Right ventricle myocardium superior (tissue), 1 donor: Measurements from ENCODE around the gene NPHP3. TPM values are rescaled to one million over a fixed set of nuclear protein-coding genes. Genes with fewer than 3 reads are reported as not detected.
A peak's percentile ranks its signal among the peaks of the same experiment; 100 is the strongest.
"Not testable (repeated sequence)": the region's sequence is repeated elsewhere in the genome, so short reads cannot be mapped to it uniquely, and the experiment has no call there.

Experiments used
- ATAC-seq: fragments of 200-7000 bp; cut with Tn5 transposase; one replicate; pipeline ENCODE4 v1.9.1; 2020; ENCODE audit warnings: mild to moderate bottlenecking; ENCODE audit not compliant: poor library complexity
- DNase-seq: peaks from one replicate; pipeline ENCODE4 v3.0.0-alpha.2; 2020
- intact Hi-C: fragments of 100-400 bp; cut with DNase I; formaldehyde crosslinking; loops from one replicate; pipeline ENCODE4 v1.11.2; 2022
- total RNA-seq: library from RNA; stranded (reverse); fragmentation: NEBNext Ultra II Directional; extraction: Animal tissue kit (Norgen Biotek cat#: 25700); gene quantifications from one replicate; pipeline ENCODE4 v1.2.1, GENCODE V29; 2021
- donor health status: DM: no; HTN: yes; CAD: no; lungs with severe emphysema.

The NPHP3 gene
- total RNA-seq, 1 donor from 2014 or later, result 9.3 TPM

DNA sequence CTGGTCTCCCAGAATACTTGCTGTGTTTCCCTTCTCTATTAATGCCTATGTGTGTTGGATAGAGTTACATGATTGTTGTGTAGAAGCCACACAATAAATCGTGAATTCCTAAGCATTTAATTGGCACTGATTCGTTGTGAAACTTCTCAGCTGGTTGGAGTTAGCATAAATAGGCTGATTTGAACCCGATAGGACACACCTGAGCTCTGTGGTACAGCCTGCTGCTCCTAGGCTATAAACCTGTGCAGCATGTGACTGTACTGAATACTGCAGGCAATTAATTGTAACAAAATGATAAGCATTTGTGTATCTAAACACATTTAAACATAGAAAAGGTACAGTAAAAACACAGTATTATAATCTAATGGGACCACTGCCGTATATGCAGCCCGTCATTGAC, 67.5 kb downstream of the NPHP3 start:
- intact Hi-C loops, result no loop called here

DNA sequence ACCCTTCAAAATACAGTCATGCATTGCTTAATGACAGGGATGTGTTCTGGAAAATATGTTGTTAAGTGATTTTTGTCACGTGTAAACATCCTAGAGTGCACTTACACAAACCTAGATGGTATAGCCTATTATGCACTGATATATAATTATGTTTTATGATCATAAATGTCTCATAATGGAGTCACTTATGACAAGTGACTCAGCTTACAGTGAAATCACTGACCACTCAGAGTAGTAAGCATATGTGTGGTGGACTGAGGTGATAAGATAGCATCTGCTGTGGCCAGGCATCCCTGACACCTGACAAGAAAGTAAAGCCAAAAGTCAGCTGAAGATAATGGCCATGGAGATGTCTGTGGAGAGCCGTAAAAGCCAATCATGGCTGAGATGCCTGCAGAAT, 68.0 kb downstream of the NPHP3 start:
- intact Hi-C loops, result no loop called here
- ATAC-seq, result no peak

More for the DNA sequence above, 67.5 kb downstream of the NPHP3 start:
- no peak for DNase-seq
- no peak for ATAC-seq

DNA sequence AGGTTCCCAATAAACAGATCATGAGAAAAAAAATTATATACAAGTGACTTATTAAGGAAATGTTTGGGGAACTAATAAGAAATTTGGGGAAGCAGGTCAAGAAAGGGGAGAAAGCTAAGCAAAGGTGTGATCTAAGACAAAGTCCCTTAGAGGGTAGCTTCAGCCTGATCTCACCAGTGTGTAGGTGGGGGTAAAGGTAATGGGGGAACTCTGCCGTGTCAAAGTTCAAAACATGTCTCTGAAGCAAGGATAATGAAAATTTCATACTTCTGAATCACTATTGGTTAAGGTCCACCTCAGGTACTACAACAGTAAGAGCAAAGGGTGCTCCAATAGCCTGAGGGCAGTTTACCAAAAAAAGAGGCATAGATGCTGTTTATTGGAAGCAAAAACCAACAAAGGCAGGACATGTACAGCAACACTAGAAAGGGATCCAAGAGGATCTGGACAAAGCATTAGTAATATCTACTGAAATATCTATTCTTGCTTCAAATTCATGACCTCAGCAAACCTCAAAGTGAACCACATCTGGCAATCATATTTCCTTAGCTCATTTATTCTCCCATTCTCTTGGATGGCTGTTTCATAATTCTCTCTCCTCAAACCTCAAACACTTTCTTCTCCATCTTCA, 69.5 kb downstream of the NPHP3 start:
- DNase-seq (no peak), ATAC-seq (no peak)
- intact Hi-C loops, result no loop called here

More for the DNA sequence above, 68.0 kb downstream of the NPHP3 start:
- DNase-seq, result no peak

DNA sequence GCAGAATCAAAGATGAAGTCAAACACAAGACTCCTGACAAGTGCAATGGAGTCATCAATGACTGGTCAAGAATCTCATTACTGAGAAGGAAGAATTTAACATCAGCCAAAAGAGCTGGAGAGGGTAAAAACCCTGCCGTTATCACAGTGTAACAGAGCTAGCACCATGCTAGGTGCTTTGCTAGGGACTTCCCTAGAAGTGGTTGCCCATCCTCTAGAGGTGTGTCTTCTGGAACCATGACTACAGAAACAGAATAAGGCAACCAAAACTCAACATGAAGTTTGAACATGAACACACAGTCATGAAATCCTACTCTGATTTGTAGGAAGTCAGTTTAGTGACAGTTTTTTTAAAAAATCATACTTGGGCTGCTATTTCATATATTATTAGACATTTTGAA, 72.1 kb downstream of the NPHP3 start:
- ATAC-seq (no peak), DNase-seq (no peak)
- intact Hi-C loops, result no loop called here

DNA sequence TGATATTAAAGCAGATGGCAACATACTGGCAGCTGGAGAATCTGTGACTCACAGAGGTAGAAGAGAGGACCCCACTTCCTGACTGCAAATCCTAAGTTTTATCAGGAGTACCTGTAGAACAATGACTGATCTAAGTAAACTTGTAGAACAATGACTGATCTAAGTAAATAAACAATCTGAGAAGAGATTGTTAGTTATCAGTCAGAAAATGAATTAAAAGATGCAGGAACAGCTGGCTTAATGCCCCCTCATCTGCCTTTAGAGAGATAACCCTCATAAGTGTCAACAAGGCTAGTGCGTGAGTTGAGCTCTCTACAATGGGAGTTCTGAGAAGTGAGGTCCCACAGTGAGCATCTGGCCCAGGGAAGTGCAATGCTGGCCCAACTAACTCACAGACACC, 77.2 kb downstream of the NPHP3 start:
- intact Hi-C loops, result loop anchor here (2.0 kb wide), 1 partner anchor 112 kb away; no protein-coding TSS in a partner anchor
- ATAC-seq, result no peak
- DNase-seq, result no peak

DNA sequence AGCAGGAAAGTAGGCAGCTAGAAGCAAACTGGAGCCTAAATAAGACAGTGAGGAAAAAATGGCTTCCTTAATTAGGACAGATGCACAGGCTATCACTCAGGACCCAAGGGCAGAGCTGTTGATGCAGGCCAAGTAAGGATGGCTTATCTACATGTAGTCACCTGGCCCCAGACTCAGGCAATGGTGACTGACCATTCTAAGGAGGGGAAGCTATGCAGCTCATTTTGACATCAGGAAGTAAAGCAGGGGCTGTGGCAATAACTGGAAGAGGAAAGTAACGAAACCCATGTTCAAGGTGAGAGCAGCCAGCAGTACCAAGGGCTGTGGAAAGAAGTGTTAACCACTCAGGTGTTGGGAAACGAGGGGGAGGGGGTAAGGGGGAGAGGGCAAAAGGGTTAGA, 78.8 kb downstream of the NPHP3 start:
- intact Hi-C loops, result no loop called here
- DNase-seq (no peak), ATAC-seq (no peak)

DNA sequence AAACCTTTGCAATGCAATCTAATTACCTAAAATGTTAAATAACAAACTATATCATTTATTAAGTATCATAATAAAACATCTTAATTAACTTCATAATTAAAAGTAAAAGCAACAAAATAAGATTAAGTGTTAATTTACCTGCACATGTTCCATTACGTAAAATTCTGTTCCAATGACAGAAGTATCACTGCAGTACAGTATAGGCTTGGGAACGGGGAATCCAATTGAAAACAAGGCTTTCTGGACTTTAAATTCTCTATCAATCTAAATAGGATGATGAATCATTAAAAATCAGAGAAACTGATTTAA, 79.7 kb downstream of the NPHP3 start:
- intact Hi-C loops, result no loop called here
- no peak for DNase-seq
- ATAC-seq, result no peak

DNA sequence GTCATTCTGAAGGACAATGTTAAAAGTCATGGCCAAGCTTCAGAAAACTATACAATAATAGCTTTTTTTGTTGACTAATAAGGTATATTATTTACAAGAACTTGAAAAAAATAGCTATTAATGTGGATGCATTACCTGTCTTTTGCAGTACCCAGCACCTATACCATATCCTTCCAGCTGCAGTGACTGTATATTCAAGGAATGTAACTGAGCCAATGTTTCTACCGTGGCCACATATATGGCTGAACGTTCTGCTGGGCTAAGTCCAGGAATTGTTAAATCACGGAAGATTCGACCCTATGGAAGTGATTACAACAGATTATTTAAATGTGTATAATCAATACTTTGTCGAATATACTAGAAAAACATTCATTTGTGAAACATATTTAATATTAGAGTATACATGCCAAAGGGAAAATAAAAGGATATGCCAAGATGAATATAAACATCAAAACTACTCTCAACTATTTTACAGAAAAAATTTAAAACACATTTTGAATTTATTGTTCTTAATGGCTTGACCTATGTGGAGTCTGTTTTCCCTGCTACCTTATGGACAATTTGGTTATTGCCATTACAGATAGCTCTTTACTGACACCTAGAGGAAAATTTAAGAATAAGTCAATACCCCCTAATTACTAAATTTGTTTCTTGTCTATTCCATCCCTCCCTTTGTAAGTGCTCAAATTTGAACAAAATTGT, 80.2 kb downstream of the NPHP3 start:
- no peak for DNase-seq
- intact Hi-C loops, result no loop called here
- ATAC-seq, result peak; percentile 71

DNA sequence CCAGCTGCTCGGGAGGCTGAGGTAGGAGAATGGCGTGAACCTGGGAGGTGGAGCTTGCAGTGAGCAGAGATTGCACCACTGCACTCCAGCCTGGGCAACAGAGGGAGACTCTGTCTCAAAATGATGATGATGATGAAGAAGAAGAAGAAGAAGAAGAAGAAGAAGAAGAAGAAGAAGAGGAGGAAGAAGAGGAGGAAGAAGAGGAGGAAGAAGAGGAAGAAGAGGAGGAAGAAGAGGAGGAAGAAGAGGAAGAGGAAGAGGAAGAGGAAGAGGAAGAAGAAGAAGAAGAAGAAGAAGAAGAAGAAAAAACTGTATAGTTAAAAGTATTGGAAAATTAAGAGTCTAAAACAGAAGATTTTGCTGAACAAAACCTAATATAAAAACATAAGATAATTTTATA, 80.8 kb downstream of the NPHP3 start:
- ATAC-seq, intact Hi-C loops, DNase-seq: not testable (repeated sequence)

DNA sequence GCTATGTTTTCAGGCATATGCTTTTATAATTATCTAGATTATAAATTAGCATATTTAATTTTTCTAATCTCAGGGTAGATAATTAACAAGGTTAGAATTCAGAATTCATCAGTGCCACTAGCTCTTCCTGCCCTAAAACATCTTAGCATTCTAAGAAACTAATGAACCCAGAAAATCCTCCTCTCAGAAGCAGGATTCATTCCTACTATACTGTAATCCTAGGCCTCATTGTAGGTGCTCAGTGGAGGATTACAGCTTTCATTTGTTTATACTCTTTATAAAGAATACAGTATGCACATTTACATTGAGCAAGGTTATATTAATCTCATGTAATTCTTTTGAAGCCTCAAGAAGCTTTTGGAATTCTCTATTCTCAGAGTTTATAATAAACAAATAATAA, 83.5 kb downstream of the NPHP3 start:
- ATAC-seq, result no peak
- intact Hi-C loops, result no loop called here
- DNase-seq, result no peak

DNA sequence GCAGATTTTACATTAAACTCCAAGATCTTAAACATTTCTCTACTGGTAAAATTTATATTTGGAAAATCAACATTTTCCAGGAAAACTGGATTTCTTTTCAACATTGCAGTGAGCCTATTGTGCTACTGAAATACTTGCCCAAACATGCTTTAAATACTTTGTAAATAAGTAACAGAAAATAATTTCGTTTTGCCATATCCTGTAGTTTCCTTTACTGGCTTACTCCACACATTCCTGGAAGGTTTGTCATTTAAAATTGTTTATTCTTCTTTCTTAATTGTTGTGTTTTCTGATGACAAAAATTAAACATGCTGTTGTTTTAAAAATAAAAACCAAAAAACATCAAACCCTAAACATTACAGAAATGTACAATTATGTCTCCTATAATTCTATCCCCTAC, 84.6 kb downstream of the NPHP3 start:
- ATAC-seq, result no peak
- no peak for DNase-seq
- intact Hi-C loops, result no loop called here

DNA sequence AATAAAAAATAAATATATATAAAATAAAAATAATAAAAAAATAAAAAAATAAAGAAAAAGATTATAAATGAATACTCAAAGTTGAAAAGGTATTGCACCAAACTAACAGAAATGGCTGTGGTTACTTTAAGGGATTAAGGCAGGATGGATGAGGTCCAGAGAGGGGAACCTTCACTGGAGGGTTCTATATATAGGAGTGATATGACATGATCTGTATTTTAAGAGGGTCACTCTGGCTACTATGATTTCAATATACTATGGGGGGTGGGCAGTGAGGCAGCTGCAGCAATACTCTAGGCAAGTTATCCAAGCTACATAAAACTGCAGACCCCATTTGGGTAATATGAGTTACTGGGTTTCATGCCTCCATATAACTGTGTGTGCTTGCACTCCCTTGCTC, 87.2 kb downstream of the NPHP3 start:
- ATAC-seq (peak; percentile 71), DNase-seq (no peak)
- intact Hi-C loops, result no loop called here

Other genes with a start within 250 kb of the NPHP3 start
- 2.9 TPM for gene ACKR4, start 125.1 kb downstream of the NPHP3 start, total RNA-seq
- gene ACAD11, start 62.6 kb downstream of the NPHP3 start, total RNA-seq, result 14.7 TPM
- 38.8 TPM for gene UBA5, start 62.1 kb downstream of the NPHP3 start, total RNA-seq